Measurements from ENCODE around the gene VPS51.
A peak's percentile ranks its signal among the peaks of the same experiment; 100 is the strongest.
"Not testable (repeated sequence)": the region's sequence is repeated elsewhere in the genome, so short reads cannot be mapped to it uniquely, and the experiment has no call there.

The VPS51 gene

GRCh38 chr11:65115361-65116082, 19.5 kb downstream of the VPS51 start:
- Histone ChIP-seq H3K9me3 (ENCODE audit: insufficient read depth, low read depth, low read length) (no peaks in the 10 kb centered on the region), H3K27ac (ENCODE audit: low read depth, low read length) (no peak overlapping the region), H3K9ac (ENCODE audit: low read depth, low read length) (0 out of 2 replicates have a peak overlapping the region, but pooled peaks have one; percentile 94), H3K4me3 (ENCODE audit: low read length) (no peak overlapping the region), H3K27me3 (ENCODE audit: insufficient read depth, low read length) (no peaks in the 10 kb centered on the region), H3K4me1 (ENCODE audit: insufficient read depth, low read length) (peaks cover 5% of the 10 kb centered on the region; the same call in 1 of the 2 replicates), H3K36me3 (ENCODE audit: insufficient read depth, low read length) (peaks cover 39% of the 10 kb centered on the region)
- 97% methylated on average over 21 of the region's 21 CpGs for WGBS

DNA sequence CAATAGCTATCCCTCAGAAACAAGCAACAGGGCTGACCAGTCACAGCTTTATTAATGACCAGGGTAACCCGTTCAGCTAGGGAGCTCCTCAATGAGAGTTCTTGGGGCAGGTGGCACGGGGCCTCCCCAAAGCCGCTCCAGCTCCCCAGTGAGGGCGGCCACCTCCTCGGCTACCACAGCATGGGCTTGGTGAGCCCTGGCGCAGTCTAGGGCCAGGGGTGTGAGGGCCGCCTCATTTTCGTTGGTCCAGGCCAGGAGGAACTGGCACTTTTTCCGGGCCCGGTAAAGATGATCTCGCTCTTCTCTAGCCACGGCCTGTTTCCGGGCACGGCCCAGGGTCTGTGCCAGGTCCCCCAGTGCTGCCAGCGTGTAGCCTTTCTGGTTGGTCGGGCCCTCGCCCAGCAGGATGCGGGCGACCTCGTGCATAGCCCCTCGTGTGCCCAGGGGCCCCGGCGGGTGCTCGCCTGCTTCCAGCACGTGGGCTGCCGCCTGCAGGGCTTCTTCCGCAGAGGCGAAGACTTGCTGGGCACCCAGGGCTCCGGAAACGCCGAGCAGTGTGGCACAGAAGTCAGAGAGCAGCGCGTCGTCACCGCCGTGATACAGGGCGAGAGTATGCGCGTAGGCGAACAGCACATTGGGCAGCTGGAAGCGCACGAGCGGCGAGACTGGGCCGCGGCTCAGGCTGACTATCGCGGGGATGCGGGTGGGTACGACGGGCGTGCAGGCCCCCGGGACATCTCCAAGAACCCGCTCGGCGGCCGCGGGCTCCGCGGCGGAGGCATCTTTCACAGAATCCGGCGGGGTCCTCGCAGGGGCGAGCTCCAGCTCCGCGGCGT, 20.6 kb downstream of the VPS51 start:
- no peaks in the 10 kb centered on the region for H3K27me3 ChIP-seq (ENCODE audit: insufficient read depth, low read length)
- WGBS = 32% methylated on average over 68 of the region's 68 CpGs
- peaks cover 48% of the 10 kb centered on the region for H3K36me3 ChIP-seq (ENCODE audit: insufficient read depth, low read length)
- H3K4me1 ChIP-seq (ENCODE audit: insufficient read depth, low read length) = peaks cover 7% of the 10 kb centered on the region
- H3K9ac ChIP-seq (ENCODE audit: low read depth, low read length) = peak overlapping the region; percentile 94
- H3K4me3 ChIP-seq (ENCODE audit: low read length) = peak overlapping the region; percentile 86
- H3K27ac ChIP-seq (ENCODE audit: low read depth, low read length) = peak overlapping the region; percentile 94
- H3K9me3 ChIP-seq (ENCODE audit: insufficient read depth, low read depth, low read length) = no peaks in the 10 kb centered on the region

- WGBS = under 1% methylated on average over 89 of the region's 89 CpGs
- peaks cover 48% of the 10 kb centered on the region for H3K36me3 ChIP-seq (ENCODE audit: insufficient read depth, low read length)
Observed at GRCh38 chr11:65117206-65118096, 21.4 kb downstream of the VPS51 start, which contains the start of gene ZNHIT2. Gene ZNHIT2, minus strand, starts transcription at chr11:65117701. Its CDS starts 48 bp downstream, at chr11:65117653.

GRCh38 chr11:65118097-65118837, 22.3 kb downstream of the VPS51 start:
- Histone ChIP-seq H3K9ac (ENCODE audit: low read depth, low read length) (no peak overlapping the region), H3K36me3 (ENCODE audit: insufficient read depth, low read length) (peaks cover 48% of the 10 kb centered on the region), H3K27me3 (ENCODE audit: insufficient read depth, low read length) (no peaks in the 10 kb centered on the region), H3K9me3 (ENCODE audit: insufficient read depth, low read depth, low read length) (no peaks in the 10 kb centered on the region), H3K27ac (ENCODE audit: low read depth, low read length) (peak overlapping the region; percentile 39; the same call in 1 of the 2 replicates), H3K4me1 (ENCODE audit: insufficient read depth, low read length) (peaks cover 7% of the 10 kb centered on the region), H3K4me3 (ENCODE audit: low read length) (peak overlapping the region; percentile 29; the same call in 1 of the 2 replicates)
- 90% methylated on average over 18 of the region's 18 CpGs for WGBS

More at GRCh38 chr11:65117206-65118096, 21.4 kb downstream of the VPS51 start, which contains the start of gene ZNHIT2:
- Histone ChIP-seq H3K9ac (ENCODE audit: low read depth, low read length) (peak within 1 kb of the TSS; percentile 94), H3K4me3 (ENCODE audit: low read length) (peak within 1 kb of the TSS; percentile 86), H3K27me3 (ENCODE audit: insufficient read depth, low read length) (no peaks in the 10 kb centered on the region), H3K4me1 (ENCODE audit: insufficient read depth, low read length) (peaks cover 7% of the 10 kb centered on the region), H3K9me3 (ENCODE audit: insufficient read depth, low read depth, low read length) (no peaks in the 10 kb centered on the region), H3K27ac (ENCODE audit: low read depth, low read length) (peak within 1 kb of the TSS; percentile 94)

DNA sequence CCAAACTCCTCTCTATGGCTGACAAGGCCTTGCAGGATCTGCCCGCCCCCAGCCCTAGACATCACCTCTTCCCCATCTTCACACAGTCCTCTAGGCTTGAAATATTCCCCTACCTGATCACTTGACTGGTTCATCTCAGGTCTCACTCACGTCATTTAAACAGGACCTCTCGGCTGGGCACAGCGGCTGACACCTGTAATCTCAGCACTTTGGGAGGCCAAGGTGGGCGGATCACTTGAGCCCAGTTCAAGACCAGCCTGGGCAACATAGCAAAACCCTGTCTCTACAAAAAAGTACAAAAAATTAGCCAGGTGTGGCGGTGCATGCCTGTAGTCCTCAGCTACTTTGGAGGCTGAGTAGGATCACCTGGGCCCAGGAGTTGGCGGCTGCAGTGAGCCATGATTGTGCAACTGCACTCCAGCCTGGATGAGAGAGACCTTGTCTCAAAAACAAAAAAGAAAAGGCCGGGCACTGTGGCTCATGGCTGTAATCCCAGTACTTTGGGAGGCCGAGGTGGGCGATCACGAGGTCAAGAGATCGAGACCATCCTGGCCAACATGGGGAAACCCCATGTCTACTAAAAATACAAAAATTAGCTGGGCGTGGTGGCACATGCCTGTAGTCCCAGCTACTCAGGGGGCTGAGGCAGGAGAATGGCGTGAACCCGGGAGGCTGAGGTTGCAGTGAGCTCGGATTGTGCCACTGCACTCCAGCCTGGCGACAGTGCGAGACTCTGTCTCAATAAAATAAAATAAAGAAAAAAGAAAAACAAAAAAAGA, 23.1 kb downstream of the VPS51 start:
- 95% methylated on average over 18 of the region's 18 CpGs for WGBS
- not testable (repeated sequence) for H3K27ac ChIP-seq (ENCODE audit: low read depth, low read length); H3K9me3 ChIP-seq (ENCODE audit: insufficient read depth, low read depth, low read length)

DNA sequence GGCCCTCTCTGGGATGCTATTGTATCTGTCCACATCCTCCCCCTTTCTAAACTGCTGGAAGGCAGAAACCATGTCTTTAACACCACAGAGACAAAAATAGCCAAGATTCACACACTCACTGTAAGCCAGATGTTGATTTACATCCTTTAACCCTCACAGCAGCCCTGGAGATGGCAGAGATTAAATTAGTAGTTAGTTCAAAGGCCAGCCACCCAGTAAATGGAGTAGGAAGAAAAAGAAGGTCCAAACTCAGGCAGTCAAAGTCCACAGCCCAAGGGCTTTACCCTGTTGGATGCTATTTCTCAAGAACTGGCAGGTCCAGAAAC, 23.6 kb downstream of the VPS51 start:
- Histone ChIP-seq H3K27me3 (ENCODE audit: insufficient read depth, low read length) (no peaks in the 10 kb centered on the region), H3K9me3 (ENCODE audit: insufficient read depth, low read depth, low read length) (no peaks in the 10 kb centered on the region), H3K27ac (ENCODE audit: low read depth, low read length) (no peak overlapping the region), H3K9ac (ENCODE audit: low read depth, low read length) (no peak overlapping the region), H3K4me1 (ENCODE audit: insufficient read depth, low read length) (peaks cover 7% of the 10 kb centered on the region), H3K36me3 (ENCODE audit: insufficient read depth, low read length) (peaks cover 54% of the 10 kb centered on the region), H3K4me3 (ENCODE audit: low read length) (no peak overlapping the region)

More for the DNA sequence above, 23.1 kb downstream of the VPS51 start:
- not testable (repeated sequence) for H3K9ac ChIP-seq (ENCODE audit: low read depth, low read length); H3K4me3 ChIP-seq (ENCODE audit: low read length); H3K4me1 ChIP-seq (ENCODE audit: insufficient read depth, low read length); H3K27me3 ChIP-seq (ENCODE audit: insufficient read depth, low read length)
- peaks cover 49% of the 10 kb centered on the region for H3K36me3 ChIP-seq (ENCODE audit: insufficient read depth, low read length)

DNA sequence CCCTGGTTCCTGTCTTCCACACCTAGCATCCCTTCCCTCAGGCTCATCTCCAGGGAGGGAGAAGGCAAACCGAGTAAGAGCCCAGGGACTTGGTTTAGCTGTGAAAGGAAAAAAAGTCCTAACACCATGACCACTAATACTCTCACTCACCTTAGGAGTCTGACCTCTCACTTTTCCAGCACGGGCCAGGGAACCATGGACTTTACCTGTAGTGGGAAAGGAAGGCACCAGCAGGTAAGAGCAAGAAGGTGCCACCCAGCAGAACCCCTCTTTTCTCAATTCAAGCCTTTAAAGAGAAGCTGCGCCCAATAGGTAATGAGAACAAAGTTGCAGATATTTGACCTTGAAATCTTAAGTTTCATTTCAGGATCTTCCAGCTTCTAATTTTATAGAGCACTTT, 24.8 kb downstream of the VPS51 start:
- peak overlapping the region; percentile 74 for H3K27ac ChIP-seq (ENCODE audit: low read depth, low read length)
- peak overlapping the region; percentile 96; the same call in 1 of the 2 replicates for H3K9ac ChIP-seq (ENCODE audit: low read depth, low read length)
- H3K36me3 ChIP-seq (ENCODE audit: insufficient read depth, low read length) = peaks cover 55% of the 10 kb centered on the region
- peak overlapping the region; percentile 90 for H3K4me3 ChIP-seq (ENCODE audit: low read length)
- WGBS = 100% methylated on average over 2 of the region's 3 CpGs
- H3K4me1 ChIP-seq (ENCODE audit: insufficient read depth, low read length) = peaks cover 7% of the 10 kb centered on the region
- H3K27me3 ChIP-seq (ENCODE audit: insufficient read depth, low read length) = no peaks in the 10 kb centered on the region
- H3K9me3 ChIP-seq (ENCODE audit: insufficient read depth, low read depth, low read length) = no peaks in the 10 kb centered on the region

DNA sequence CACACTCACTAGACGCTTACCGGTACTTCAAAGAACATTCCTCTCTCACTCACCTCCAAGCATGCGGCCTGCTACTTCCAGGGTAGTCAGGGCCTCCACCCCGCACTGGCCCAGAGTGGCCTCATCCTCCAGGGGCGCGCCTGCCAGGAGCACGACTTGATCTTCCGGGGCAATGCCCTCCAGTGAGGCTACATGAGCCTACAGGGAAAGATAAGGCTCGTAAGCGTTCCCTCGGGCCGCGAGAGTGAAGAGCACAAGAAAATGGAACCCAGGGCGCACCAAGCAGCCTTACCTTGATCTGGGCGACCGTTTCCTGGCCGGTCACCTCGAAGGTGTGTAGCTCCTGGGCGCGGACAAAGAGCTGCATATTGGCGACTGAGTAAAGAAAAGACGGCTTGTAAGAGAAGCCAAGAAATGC, 25.4 kb downstream of the VPS51 start:
- no peaks in the 10 kb centered on the region for H3K9me3 ChIP-seq (ENCODE audit: insufficient read depth, low read depth, low read length)
- 3% methylated on average over 22 of the region's 22 CpGs for WGBS
- H3K9ac ChIP-seq (ENCODE audit: low read depth, low read length) = peak overlapping the region; percentile 96
- H3K27me3 ChIP-seq (ENCODE audit: insufficient read depth, low read length) = no peaks in the 10 kb centered on the region
- H3K4me3 ChIP-seq (ENCODE audit: low read length) = peak overlapping the region; percentile 90
- peaks cover 7% of the 10 kb centered on the region for H3K4me1 ChIP-seq (ENCODE audit: insufficient read depth, low read length)
- peaks cover 56% of the 10 kb centered on the region for H3K36me3 ChIP-seq (ENCODE audit: insufficient read depth, low read length)
- H3K27ac ChIP-seq (ENCODE audit: low read depth, low read length) = peak overlapping the region; percentile 74

DNA sequence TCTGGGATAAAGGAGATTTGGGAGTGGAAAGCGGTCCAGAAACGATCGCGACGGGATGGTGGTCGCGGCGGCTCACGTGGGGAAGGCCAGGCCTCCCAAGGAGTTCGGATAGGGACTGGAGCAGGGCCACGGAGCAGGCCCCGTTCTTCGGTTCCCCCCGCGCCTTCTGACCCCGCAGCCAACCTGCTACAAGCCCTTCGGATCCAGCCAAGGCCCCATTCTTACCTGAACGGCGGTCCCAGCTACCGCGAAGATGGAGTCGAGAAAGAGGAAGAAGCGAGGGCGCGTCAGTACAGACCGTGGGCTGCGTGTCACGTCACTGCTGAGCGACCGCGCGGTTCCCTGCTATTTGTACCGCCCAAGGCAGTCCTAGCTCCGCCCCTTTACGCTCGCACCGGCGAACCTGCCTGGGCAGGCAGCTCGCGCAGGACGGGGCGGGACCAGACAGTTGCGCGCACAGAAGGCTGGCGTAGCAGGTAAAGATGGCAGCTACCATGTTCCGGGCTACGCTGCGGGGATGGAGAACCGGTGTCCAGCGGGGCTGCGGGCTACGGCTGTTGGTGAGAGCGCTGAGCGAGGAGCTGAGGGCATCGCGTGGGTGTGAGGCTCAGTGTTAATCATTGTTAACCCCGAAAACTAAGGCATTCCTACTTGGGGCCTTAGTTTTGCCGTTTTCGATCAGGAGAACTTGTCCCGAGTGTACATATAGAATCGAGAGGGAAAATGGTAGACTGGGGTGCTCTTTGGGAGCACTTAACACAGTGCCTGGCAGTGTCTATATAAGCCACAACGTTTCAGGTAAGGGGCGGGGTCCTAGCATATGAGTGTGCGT, 26.1 kb downstream of the VPS51 start, which contains the start of the genes FAU and MRPL49:
Gene FAU, minus strand, starts transcription at position 270 of the 832 bp plus-strand sequence. CDS start 321 bp downstream, outside the sequence.
Gene MRPL49, plus strand, starts transcription at position 457 of the 832 bp plus-strand sequence. Its CDS starts 26 bp downstream, at position 483.
- H3K4me3 ChIP-seq (ENCODE audit: low read length) = peak within 1 kb of the TSS; percentile 90
- peak within 1 kb of the TSS; percentile 96 for H3K9ac ChIP-seq (ENCODE audit: low read depth, low read length)
- H3K36me3 ChIP-seq (ENCODE audit: insufficient read depth, low read length) = peaks cover 63% of the 10 kb centered on the region
- H3K4me1 ChIP-seq (ENCODE audit: insufficient read depth, low read length) = peaks cover 7% of the 10 kb centered on the region
- peak within 1 kb of the TSS; percentile 76 for H3K27ac ChIP-seq (ENCODE audit: low read depth, low read length)
- WGBS = under 1% methylated on average over 64 of the region's 64 CpGs
- H3K9me3 ChIP-seq (ENCODE audit: insufficient read depth, low read depth, low read length) = no peaks in the 10 kb centered on the region
- no peaks in the 10 kb centered on the region for H3K27me3 ChIP-seq (ENCODE audit: insufficient read depth, low read length)
